MCF 10A (cell line): ENCODE results near the gene DERL3. TPM values are rescaled to one million over a fixed set of nuclear protein-coding genes. Genes with fewer than 3 reads are reported as not detected.
"Not testable (repeated sequence)": the region's sequence is repeated elsewhere in the genome, so short reads cannot be mapped to it uniquely, and the experiment has no call there.

ENCODE experiments used
- BruUV-seq: library from RNA; stranded (reverse); fragments of 400-500 nt; replicated peaks from 2 replicates; lab custom pipeline; 2021; lab: Mats Ljungman, UMichigan
- CTCF ChIA-PET: fragments of 300-600 bp; sonication (Branson Sonifier 250); formaldehyde crosslinking; extraction: SDS; loops from one replicate; lab custom pipeline; 2021; ENCODE audit warnings: antibody characterized with exemption, inconsistent platforms; lab: Yijun Ruan, JAX
- POLR2A ChIA-PET: fragments of 300-600, 350-650 bp; sonication (Branson Sonifier 250); formaldehyde crosslinking; extraction: SDS; loops from one replicate; lab custom pipeline; 2020; ENCODE audit warnings: antibody characterized with exemption, inconsistent platforms; lab: Yijun Ruan, JAX
- DNase-seq: peaks from one replicate; pipeline ENCODE4 v3.0.0-alpha.2; 2018; ENCODE audit not compliant: unreplicated experiment
- H3K27ac Mint-ChIP-seq: one replicate; pipeline ENCODE4 v1.8.0; 2022; ENCODE audit warnings: mild to moderate bottlenecking, low read depth, mixed read lengths; ENCODE audit not compliant: unreplicated experiment
- H3K27me3 Mint-ChIP-seq: one replicate; pipeline ENCODE4 v1.8.0; 2022; ENCODE audit warnings: mixed read lengths; ENCODE audit not compliant: insufficient read depth, unreplicated experiment
- H3K36me3 Mint-ChIP-seq: one replicate; pipeline ENCODE4 v1.8.0; 2022; ENCODE audit warnings: mild to moderate bottlenecking, moderate library complexity, mixed read lengths; ENCODE audit not compliant: insufficient read depth, unreplicated experiment
- H3K4me1 Mint-ChIP-seq: one replicate; pipeline ENCODE4 v1.8.0; 2022; ENCODE audit warnings: mixed read lengths; ENCODE audit not compliant: insufficient read depth, unreplicated experiment
- H3K4me3 Mint-ChIP-seq: one replicate; pipeline ENCODE4 v1.8.0; 2022; ENCODE audit warnings: mild to moderate bottlenecking, moderate library complexity, mixed read lengths; ENCODE audit not compliant: unreplicated experiment
- H3K9me3 Mint-ChIP-seq: one replicate; pipeline ENCODE4 v1.8.0; 2022; ENCODE audit warnings: mixed read lengths; ENCODE audit not compliant: unreplicated experiment
- CTCF ChIP-seq: fragments of 200-600 bp; IDR thresholded peaks from one replicate; pipeline ENCODE4 v1.8.0; 2022; ENCODE audit warnings: antibody characterized with exemption, mild to moderate bottlenecking; ENCODE audit not compliant: unreplicated experiment
- intact Hi-C: fragments of 100-400 bp; cut with micrococcal nuclease; formaldehyde crosslinking; loops from 2 replicates; pipeline ENCODE4 v1.14.1; 2022
- total RNA-seq: library from RNA; stranded (reverse); gene quantifications from 2 replicates; pipeline ENCODE4 v1.2.3, GENCODE V29; 2022

The DERL3 gene
- total RNA-seq, 1 experiment from 2014 or later, result not detected

GRCh38 chr22:23868580-23868979 lies 29.8 kb upstream of the DERL3 start:
- intact Hi-C loops, result no loop called here
- Mint-ChIP-seq H3K36me3 (peaks cover 11% of the 10 kb centered on the region), H3K4me3 (no peak overlapping the region), H3K27ac (no peak overlapping the region), H3K9me3 (no peaks in the 10 kb centered on the region), H3K27me3 (no peaks in the 10 kb centered on the region), H3K4me1 (no peaks in the 10 kb centered on the region)
- ChIA-PET POLR2A (no interaction called here), CTCF (interaction anchor here (0.6 to 1.4 kb wide), 6 partner anchors 9 to 1807 kb away, joined by 3 to 4 read pairs (median 3); partner anchors contain the start of gene SLC2A11)
- no peak for DNase-seq
- no peak for TF ChIP-seq CTCF
- BruUV-seq, result no TSS peak

- intact Hi-C loops, result loop anchor here (5.0 kb wide), 1 partner anchor 93 kb away; no protein-coding TSS in a partner anchor
- not testable (repeated sequence) for BruUV-seq
Observed at GRCh38 chr22:23864499-23865154, 25.8 kb upstream of the DERL3 start.

GRCh38 chr22:23862103-23862502 lies 23.3 kb upstream of the DERL3 start:
- intact Hi-C loops, result loop anchor here (5.0 kb wide), 1 partner anchor 95 kb away; no protein-coding TSS in a partner anchor
- H3K27me3 Mint-ChIP-seq, result no peaks in the 10 kb centered on the region
- BruUV-seq, result no TSS peak
- H3K9me3 Mint-ChIP-seq, result no peaks in the 10 kb centered on the region
- no peak overlapping the region for H3K4me3 Mint-ChIP-seq
- TF ChIP-seq CTCF, result peak; percentile 46
- peak; percentile 62 for DNase-seq
- no peaks in the 10 kb centered on the region for H3K36me3 Mint-ChIP-seq
- ChIA-PET POLR2A (interaction anchor here (1.5 kb wide), 1 partner anchor 32 kb away, joined by 8 read pairs; the partner anchor contains the start of gene MIF), CTCF (interaction anchor here (0.6 to 1.3 kb wide), 8 partner anchors 10 to 1177 kb away, joined by 3 to 7 read pairs (median 3); no protein-coding TSS in a partner anchor)
- no peak overlapping the region for H3K27ac Mint-ChIP-seq
- H3K4me1 Mint-ChIP-seq, result peaks cover 8% of the 10 kb centered on the region

More at GRCh38 chr22:23864499-23865154, 25.8 kb upstream of the DERL3 start:
- H3K27ac Mint-ChIP-seq, DNase-seq, H3K4me3 Mint-ChIP-seq, H3K4me1 Mint-ChIP-seq, H3K9me3 Mint-ChIP-seq, H3K36me3 Mint-ChIP-seq, H3K27me3 Mint-ChIP-seq: not testable (repeated sequence)
- ChIA-PET CTCF (interaction anchor here (0.7 kb wide), 1 partner anchor 51 kb away, joined by 3 read pairs; no protein-coding TSS in a partner anchor), POLR2A (interaction anchor here (1.3 kb wide), 1 partner anchor 30 kb away, joined by 5 read pairs; the partner anchor contains the start of gene MIF)

- H3K27me3 Mint-ChIP-seq, POLR2A ChIA-PET, H3K36me3 Mint-ChIP-seq, H3K4me1 Mint-ChIP-seq, H3K27ac Mint-ChIP-seq, DNase-seq, H3K4me3 Mint-ChIP-seq, H3K9me3 Mint-ChIP-seq, BruUV-seq: not testable (repeated sequence)
- intact Hi-C loops, result loop anchor here (5.0 kb wide), 1 partner anchor 97 kb away; no protein-coding TSS in a partner anchor
- CTCF ChIA-PET, result interaction anchor here (0.7 to 4.3 kb wide), 4 partner anchors 11 to 320 kb away, joined by 3 to 29 read pairs (median 4); no protein-coding TSS in a partner anchor
Observed at GRCh38 chr22:23860187-23860586, 21.4 kb upstream of the DERL3 start.

- peaks cover 8% of the 10 kb centered on the region for H3K4me1 Mint-ChIP-seq
- no TSS peak for BruUV-seq
- ChIA-PET CTCF (interaction anchor here (0.8 to 4.3 kb wide), 7 partner anchors 10 to 143 kb away, joined by 3 to 29 read pairs (median 4); partner anchors contain the start of gene MIF), POLR2A (interaction anchor here (0.6 to 3.5 kb wide), 7 partner anchors 10 to 656 kb away, joined by 3 to 30 read pairs (median 3); partner anchors contain the start of gene MIF)
- intact Hi-C loops, result no loop called here
- H3K27ac Mint-ChIP-seq, result no peak overlapping the region
- H3K4me3 Mint-ChIP-seq, result peak overlapping the region; percentile 77
- H3K27me3 Mint-ChIP-seq, result no peaks in the 10 kb centered on the region
- no peak for TF ChIP-seq CTCF
- no peaks in the 10 kb centered on the region for H3K36me3 Mint-ChIP-seq
- no peak for DNase-seq
- H3K9me3 Mint-ChIP-seq, result no peaks in the 10 kb centered on the region
Observed at GRCh38 chr22:23859201-23859600, 20.4 kb upstream of the DERL3 start.
